ENCODE measurements around the gene SMYD2. TPM values are rescaled to one million over a fixed set of nuclear protein-coding genes. Genes with fewer than 3 reads are reported as not detected.

Gene SMYD2
- total and polyA plus RNA-seq, 5 experiments from 2014 or later: 37.2 to 41.9 (median 39.5) TPM

DNA sequence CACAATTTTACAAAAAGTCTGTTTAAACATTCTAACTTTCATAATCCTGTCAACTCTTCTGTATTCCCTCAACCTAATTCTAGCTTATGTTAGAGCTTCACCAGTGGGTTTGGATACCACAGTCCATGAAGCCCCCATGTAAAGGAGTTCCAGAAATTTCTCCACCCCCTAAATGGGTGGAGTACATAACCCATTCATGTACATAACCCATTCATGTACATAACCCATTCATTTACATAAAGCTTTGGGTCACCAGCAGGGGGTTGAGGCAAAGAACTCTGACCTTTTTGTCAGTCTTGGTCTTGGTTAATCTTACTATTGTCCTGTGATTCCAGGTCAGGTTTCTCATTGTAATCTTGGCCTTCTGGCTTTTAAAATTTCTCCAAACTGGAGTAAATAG, 61.6 kb downstream of the SMYD2 start:
- H3K9me3 Mint-ChIP-seq: peaks cover 9 to 22% (median 13%) of the 10 kb centered on the region in 9 donors
- DNase-seq: no peak
- no peaks in the 10 kb centered on the region for H3K4me1 Mint-ChIP-seq
- peaks cover 36 to 54% (median 47%) of the 10 kb centered on the region in 3 donors for H3K36me3 Mint-ChIP-seq
- H3K4me3 Mint-ChIP-seq: no peak overlapping the region
- no peaks in the 10 kb centered on the region for H3K27me3 Mint-ChIP-seq
- no peak overlapping the region for H3K27ac Mint-ChIP-seq
- no peak for ATAC-seq
- POLR2A ChIA-PET: no interaction called here

DNA sequence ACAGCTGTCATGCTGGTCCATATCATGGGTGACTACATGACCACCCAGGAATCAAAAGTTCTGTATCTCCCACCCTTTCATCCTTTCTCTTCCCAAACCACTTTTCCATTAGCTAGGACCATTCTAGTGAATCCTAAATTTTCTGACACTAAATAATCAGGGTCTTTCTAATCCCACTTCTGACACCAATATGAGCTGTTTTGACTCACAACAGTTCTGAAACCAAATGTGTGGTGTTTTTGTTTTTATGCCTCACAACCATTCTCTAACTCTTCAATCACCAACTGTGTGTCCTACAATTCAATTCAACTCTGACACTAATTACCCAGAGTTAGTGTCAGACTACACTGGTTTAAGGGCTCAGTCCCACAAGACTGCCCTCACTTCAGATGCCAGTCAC, 63.9 kb downstream of the SMYD2 start:
- Mint-ChIP-seq H3K4me3 (peak overlapping the region in 1 of 10 donors; percentile 7), H3K27me3 (no peaks in the 10 kb centered on the region), H3K36me3 (peaks cover 31 to 45% (median 36%) of the 10 kb centered on the region in 3 donors), H3K9me3 (peaks cover 9 to 22% (median 13%) of the 10 kb centered on the region in 9 donors), H3K4me1 (no peaks in the 10 kb centered on the region), H3K27ac (no peak overlapping the region)
- POLR2A ChIA-PET: no interaction called here
- no peak for ATAC-seq
- DNase-seq: no peak

DNA sequence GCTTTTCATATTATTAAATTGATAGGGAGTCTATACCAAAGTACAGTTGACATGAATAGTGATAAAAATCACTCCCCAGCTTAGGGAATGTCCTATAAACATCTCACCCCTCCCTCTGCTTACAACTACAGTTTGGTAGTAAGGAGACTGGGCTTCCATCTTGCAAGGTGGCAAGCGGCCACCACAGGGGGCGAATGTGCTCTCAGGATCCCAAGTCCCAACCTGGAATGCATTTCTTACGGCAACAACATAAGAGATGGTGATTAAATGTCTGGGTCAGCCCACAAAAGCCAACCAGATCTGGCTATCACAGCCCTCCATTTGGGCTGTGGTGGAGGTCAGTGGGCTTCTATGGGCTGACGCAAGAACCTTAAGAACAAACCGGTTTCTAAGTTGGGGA, 68.0 kb downstream of the SMYD2 start:
- Mint-ChIP-seq H3K27ac (peak overlapping the region in 1 of 10 donors; percentile 54), H3K4me1 (no peaks in the 10 kb centered on the region), H3K9me3 (peaks cover 7 to 17% (median 11%) of the 10 kb centered on the region in 9 donors), H3K27me3 (no peaks in the 10 kb centered on the region), H3K36me3 (peaks cover 14 to 18% (median 17%) of the 10 kb centered on the region in 3 donors), H3K4me3 (no peak overlapping the region)
- POLR2A ChIA-PET: no interaction called here
- no peak for ATAC-seq
- no peak for DNase-seq

DNA sequence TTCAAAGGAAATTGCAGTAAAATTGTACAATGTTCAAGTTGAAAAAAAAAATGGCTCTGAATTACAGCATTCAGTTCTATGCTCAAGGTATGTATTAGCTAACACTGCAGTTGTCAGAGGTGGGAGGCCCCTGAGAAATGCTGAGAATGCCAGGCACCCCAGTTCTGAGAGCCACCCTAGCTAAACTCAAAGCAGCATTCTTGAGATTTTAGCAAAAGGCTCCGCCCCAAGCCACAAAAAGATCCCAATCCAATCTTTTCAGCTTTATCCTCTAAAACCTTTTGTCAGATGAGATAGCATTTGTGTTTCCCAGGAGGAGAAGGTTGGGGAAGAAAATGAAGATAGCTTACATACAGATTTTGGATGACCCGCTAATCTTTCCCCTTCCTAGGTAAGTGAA, 68.8 kb downstream of the SMYD2 start:
- peaks cover 7 to 10% (median 9%) of the 10 kb centered on the region in 3 donors for H3K36me3 Mint-ChIP-seq
- H3K4me3 Mint-ChIP-seq: no peak overlapping the region
- peaks cover 3 to 9% (median 5%) of the 10 kb centered on the region in 9 donors for H3K9me3 Mint-ChIP-seq
- H3K27me3 Mint-ChIP-seq: no peaks in the 10 kb centered on the region
- ATAC-seq (no peak), DNase-seq (no peak)
- POLR2A ChIA-PET: no interaction called here
- no peaks in the 10 kb centered on the region for H3K4me1 Mint-ChIP-seq
- H3K27ac Mint-ChIP-seq: no peak overlapping the region

DNA sequence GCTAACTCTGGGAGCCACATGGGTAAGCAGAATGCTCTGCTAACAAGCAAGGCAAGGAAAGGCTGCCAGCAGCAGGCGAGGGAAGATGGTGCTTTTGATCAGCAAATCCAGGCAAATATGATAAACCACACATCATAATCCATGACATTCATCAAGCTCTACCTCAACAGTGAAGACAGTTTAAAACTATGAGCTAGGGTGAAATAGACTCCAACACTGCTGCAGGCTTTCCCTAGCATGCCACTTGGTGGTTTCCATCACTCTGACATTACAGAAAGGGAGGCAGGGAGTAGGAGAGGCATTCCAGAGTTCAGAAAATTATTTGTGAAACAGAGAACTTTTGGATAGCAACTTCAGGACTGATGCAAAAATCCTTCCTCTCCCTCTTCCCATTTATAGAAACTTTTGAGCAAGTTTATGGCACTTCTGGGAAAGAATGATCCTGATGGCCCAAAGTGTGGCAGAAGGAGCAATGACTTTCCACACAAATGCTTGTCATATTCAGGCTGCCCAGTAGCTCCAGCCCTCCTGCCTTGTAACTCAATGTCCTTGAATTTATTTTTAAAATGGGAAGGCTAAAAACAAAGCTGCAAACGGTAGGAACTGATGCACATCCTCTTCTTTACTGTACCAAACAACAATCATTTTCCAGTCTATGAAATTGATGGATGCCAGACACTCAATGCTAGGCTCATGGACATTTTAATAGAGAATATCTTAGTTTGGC, 70.8 kb downstream of the SMYD2 start:
- H3K4me3 Mint-ChIP-seq: no peak overlapping the region
- POLR2A ChIA-PET: no interaction called here
- H3K36me3 Mint-ChIP-seq: peaks cover 0 to 3% (median 3%) of the 10 kb centered on the region in 3 donors
- no peak overlapping the region for H3K27ac Mint-ChIP-seq
- ATAC-seq (no peak), DNase-seq (no peak)
- no peaks in the 10 kb centered on the region for H3K9me3 Mint-ChIP-seq
- H3K4me1 Mint-ChIP-seq: no peaks in the 10 kb centered on the region
- peaks cover 0 to 2% (median 0%) of the 10 kb centered on the region in 5 donors for H3K27me3 Mint-ChIP-seq

DNA sequence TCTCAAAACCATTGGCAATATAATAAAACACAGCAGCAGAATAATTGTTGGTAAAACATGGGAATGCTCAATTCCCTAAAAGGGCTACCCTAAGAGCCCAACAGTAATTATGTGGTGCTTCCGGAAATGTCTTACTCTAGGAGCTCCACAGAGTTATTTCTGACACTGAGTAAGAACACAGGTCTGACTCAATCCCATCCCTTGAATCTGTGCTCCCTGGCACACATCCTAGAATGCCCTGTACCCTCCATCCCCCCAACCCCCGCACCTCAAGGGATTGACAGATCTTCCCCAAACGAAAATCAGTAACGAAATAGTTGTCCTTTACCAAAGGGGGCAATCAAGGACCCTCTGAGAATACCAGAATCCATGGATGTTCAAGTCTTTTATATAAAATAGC, 71.9 kb downstream of the SMYD2 start:
- Mint-ChIP-seq H3K27me3 (peaks cover 0 to 2% (median 0%) of the 10 kb centered on the region in 5 donors), H3K27ac (no peak overlapping the region), H3K4me3 (no peak overlapping the region), H3K4me1 (no peaks in the 10 kb centered on the region), H3K9me3 (no peaks in the 10 kb centered on the region), H3K36me3 (no peaks in the 10 kb centered on the region)
- POLR2A ChIA-PET: no interaction called here
- no peak for ATAC-seq
- DNase-seq: no peak

DNA sequence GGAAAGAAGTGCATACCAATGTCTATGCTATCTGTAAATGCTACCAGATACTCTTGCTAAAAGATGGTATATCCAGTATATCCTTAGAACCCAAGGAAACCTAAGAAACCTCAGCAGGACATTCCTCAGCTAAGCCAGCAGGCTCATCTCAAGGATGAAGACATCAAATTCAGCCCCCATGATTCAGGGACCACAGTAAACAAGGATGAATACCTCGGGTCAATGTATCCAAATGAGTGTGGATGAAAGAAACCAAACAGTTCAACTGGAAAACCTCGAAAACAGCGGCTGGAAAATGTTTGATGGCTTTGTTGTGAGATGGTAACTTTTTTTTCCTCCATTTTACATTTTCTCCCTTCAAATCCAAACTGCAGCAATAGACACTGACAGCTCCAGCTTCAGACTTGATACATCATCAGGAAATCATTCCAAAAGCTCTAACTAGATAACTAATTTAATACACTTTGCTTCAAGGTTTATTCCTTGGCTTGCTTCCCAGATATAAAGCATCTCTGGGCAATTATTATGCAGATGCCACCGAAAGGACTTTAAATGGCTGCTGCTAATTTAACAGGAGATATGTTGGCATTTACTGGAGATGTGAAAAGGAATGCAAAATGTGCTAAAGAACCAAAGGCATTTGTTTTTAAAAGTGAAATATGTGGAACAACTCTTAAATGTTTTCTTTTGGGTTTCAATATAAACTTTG, 73.6 kb downstream of the SMYD2 start:
- Mint-ChIP-seq H3K9me3 (no peaks in the 10 kb centered on the region), H3K36me3 (no peaks in the 10 kb centered on the region), H3K4me3 (no peak overlapping the region), H3K27ac (no peak overlapping the region), H3K27me3 (peaks cover 0 to 2% (median 0%) of the 10 kb centered on the region in 5 donors), H3K4me1 (no peaks in the 10 kb centered on the region)
- DNase-seq (no peak), ATAC-seq (no peak)
- POLR2A ChIA-PET: no interaction called here

DNA sequence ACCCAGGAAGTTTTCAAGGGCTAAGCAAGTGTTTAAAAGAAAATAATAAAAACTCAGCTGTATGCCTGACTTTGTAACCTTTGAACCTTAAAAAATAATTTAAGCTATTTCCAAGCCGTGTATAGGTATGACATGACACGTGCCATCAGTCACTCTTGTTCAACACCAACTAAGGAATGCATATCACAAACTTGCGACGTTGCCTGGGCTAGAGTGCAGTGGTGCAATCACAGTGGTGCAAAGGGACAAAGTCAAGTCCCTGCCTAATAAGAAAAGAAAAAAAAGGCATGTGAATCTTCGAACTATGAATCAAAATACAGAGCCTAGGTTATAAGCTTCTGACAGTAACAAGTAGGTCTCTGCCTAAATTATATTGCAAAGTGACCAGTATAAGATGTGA, 79.2 kb downstream of the SMYD2 start:
- DNase-seq (no peak), ATAC-seq (no peak)
- Mint-ChIP-seq H3K4me1 (peaks cover 0 to 5% (median 0%) of the 10 kb centered on the region in 4 donors), H3K27me3 (peaks cover 27 to 48% (median 38%) of the 10 kb centered on the region in 5 donors), H3K27ac (no peak overlapping the region), H3K9me3 (no peaks in the 10 kb centered on the region), H3K4me3 (no peak overlapping the region), H3K36me3 (no peaks in the 10 kb centered on the region)
- POLR2A ChIA-PET: no interaction called here

DNA sequence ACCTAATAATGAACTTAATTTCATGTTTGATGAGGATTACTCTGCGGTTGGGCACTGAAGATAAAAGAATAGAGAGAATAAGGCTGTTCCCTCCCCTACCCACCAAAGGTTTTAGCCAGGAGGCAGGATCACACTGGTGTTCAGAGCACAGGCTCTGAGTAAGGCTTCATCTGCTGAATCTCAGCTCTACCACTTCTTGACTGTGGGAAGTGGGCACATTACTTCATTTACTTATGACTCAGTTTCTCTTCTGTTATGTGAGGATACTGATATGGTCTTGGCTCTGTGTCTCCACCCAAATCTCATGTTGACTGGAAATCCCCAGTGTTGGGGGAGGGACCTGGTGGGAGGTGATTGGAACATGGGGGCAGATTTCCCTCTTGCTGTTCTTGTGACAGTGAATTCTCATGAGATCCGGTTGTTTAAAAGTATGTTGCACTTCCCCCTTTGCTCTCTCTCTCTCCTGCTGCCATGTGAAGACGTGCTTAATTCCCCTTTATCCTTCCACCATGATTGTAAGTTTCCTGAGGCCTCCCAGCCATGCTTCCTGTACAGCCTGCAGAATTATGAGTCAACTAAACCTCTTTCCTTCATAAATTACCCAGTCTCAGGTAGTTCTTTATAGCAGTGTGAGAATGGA, 79.7 kb downstream of the SMYD2 start:
- no peaks in the 10 kb centered on the region for H3K36me3 Mint-ChIP-seq
- H3K9me3 Mint-ChIP-seq: no peaks in the 10 kb centered on the region
- DNase-seq (no peak), ATAC-seq (no peak)
- H3K4me1 Mint-ChIP-seq: peaks cover 0 to 5% (median 0%) of the 10 kb centered on the region in 4 donors
- H3K4me3 Mint-ChIP-seq: no peak overlapping the region
- peaks cover 27 to 51% (median 40%) of the 10 kb centered on the region in 5 donors for H3K27me3 Mint-ChIP-seq
- H3K27ac Mint-ChIP-seq: no peak overlapping the region
- POLR2A ChIA-PET: no interaction called here

DNA sequence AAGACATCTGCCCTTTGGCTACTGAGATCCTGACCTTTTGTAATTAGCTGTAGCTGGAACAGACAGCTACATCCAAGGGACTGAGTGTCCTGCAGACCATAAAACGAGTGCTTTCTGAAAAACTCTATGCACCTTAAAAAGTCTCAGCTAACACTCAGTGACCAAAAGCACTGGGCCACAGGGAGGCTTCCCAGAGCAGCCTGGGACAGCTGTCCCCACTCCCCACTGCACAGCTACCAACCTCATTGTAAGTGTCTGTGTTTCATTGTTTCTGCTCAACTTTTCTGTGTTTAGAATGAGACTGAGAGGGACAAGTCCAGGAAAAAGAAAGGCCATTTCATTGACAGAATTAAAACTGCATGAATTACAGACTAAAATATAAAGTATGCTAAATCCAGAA, 80.7 kb downstream of the SMYD2 start:
- DNase-seq (no peak), ATAC-seq (no peak)
- Mint-ChIP-seq H3K4me3 (no peak overlapping the region), H3K27me3 (peaks cover 30 to 51% (median 48%) of the 10 kb centered on the region in 5 donors), H3K4me1 (peaks cover 0 to 5% (median 0%) of the 10 kb centered on the region in 4 donors), H3K27ac (no peak overlapping the region), H3K36me3 (no peaks in the 10 kb centered on the region), H3K9me3 (no peaks in the 10 kb centered on the region)
- POLR2A ChIA-PET: no interaction called here

DNA sequence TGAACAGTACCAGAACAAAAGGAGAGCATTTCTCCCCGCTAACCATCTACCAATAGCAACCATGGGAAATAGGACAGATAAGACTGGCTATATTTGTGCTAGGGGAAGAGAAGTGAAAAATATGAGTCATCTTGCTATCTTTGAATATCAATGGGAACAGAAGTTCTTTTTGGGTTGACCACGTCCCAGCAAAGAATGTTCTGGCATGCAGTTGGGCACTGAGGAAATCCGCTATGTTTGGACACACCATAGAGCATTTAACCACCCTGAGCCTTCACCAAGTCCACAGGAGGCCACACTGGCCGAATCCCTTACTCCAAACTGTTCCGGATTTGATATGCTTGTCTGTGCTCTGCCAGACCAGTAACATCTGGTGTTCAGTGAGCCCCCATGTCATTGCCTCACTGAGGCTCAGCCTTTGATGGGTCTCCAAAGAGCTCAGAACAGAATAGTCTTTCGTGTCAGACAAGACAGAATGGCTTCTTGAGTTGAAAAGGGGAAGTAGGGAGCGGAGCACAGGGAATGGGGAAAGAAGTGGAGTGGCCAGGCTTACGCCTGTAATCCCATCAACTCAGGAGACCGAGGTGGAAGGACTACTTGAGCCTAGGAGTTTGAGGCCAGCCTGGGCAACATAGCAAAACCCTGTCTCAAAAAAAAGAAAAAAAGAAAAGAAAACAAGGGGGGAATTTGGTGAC, 81.4 kb downstream of the SMYD2 start:
- Mint-ChIP-seq H3K27me3 (peaks cover 32 to 55% (median 52%) of the 10 kb centered on the region in 5 donors), H3K27ac (no peak overlapping the region)
- POLR2A ChIA-PET: no interaction called here

DNA sequence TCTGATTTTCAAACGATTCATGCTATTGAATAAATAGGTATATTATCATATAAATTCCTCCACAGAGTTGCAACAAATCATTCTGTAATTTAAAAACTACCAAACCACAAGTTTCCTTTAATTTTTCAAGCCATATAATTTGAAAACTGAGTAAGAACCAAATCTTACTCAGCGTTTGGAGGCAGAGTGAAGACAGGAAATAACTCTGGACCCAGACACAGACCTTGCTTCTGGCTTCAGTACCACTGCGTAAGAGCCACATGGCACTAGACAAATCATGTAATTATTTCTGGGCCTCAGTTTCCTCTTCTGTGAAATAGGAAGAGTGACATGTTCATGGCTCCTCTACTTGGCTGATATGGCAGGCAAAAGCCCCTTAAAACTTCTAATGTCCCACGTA, 82.4 kb downstream of the SMYD2 start:
- POLR2A ChIA-PET: no interaction called here
- Mint-ChIP-seq H3K36me3 (no peaks in the 10 kb centered on the region), H3K27me3 (peaks cover 34 to 60% (median 54%) of the 10 kb centered on the region in 5 donors), H3K4me3 (no peak overlapping the region), H3K4me1 (peaks cover 0 to 5% (median 0%) of the 10 kb centered on the region in 4 donors), H3K9me3 (peaks cover 0 to 2% (median 0%) of the 10 kb centered on the region in 9 donors), H3K27ac (peak overlapping the region in 1 of 10 donors; percentile 17)
- DNase-seq (no peak), ATAC-seq (no peak)

More for the DNA sequence above, 81.4 kb downstream of the SMYD2 start:
- no peak overlapping the region for H3K4me3 Mint-ChIP-seq
- DNase-seq (no peak), ATAC-seq (no peak)
- no peaks in the 10 kb centered on the region for H3K36me3 Mint-ChIP-seq
- peaks cover 0 to under 1% (median 0%) of the 10 kb centered on the region in 9 donors for H3K9me3 Mint-ChIP-seq
- H3K4me1 Mint-ChIP-seq: peaks cover 0 to 5% (median 0%) of the 10 kb centered on the region in 4 donors
